GM21515 (cell line): ENCODE results near the gene ZFYVE28.

ENCODE experiments used
- ATAC-seq: cut with Tn5 transposase; IDR thresholded peaks from one replicate; pipeline ENCODE4 v1.9.1; 2021; ENCODE audit not compliant: unreplicated experiment

ZFYVE28 gene

DNA sequence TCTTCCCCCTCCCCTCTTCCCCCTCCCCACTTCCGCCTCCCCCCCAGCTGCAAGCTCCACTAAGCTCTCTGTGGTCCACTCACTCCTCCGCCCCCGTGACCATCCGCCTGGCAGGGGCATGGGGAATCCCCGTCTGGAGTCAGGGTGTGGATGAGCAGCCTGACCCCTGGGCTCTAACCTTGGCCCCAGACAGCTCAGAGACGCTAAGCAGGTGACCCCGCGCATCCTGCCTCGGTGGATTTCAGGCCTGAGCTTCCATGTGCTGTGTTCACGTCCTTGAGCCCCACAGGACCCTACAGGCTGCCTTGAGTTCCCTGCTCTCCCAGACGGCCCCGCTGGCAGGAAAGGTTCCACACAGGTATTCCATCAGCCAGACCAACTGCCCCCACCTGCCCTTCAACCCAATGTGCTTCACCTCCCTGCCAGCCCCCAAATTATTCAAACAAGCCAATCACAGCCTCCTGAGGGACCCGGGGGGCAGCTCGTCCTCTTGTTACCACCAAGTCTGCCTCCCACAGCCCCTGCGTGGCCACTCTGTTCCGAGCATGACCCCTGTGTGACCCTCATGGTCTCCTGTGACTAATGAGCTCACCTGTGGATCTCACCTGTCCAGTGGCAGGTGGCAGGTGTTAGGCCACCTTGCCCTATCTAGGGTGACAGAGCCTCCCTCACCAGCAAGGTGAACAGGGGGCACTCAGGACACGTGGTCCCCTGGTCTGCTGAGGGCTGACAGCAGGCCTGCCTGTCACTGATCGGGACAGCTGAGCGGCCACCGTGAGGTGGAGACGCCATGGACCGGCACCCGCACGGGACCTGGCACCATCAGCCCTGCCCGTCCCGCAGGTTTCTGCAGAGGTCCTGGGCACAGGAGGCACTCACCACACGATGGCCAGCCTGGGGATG is 83.4 kb downstream of the ZFYVE28 start:
- no peak for ATAC-seq

DNA sequence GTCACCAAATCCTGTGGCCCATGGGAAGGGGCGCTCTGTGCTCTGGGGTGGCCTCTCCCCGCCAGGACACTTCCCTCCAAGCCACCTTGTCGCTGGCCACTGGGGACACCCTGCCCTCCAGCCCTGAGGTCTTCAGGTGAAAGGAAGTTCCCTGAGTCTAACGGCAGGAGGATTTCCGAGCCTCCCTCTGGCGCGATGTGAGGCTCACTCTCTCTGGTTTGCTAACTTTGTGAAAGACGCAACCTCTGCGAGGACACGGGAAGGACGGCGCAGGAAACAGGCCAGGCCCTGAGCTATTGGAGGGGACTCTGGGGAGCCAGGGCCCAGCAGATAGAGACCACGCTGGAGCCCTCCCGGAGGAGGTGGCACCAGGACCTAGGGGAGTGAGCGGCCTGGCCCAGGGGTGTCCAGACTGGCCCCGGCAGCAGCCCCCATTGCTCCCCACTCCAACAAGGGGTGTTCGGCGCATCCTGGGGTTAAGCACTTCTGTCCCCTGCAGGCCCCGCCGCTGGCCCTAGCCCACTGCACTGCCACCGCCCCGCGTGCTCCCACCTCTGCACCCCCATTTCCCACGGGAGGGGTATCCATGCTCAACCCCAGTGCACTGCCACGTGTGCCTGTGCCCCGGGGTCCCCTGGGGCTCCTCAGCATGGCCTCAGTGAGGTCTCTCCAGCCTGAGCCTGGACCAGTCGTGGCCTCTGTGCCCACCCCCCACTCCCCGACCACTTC is 84.4 kb downstream of the ZFYVE28 start:
- no peak for ATAC-seq

DNA sequence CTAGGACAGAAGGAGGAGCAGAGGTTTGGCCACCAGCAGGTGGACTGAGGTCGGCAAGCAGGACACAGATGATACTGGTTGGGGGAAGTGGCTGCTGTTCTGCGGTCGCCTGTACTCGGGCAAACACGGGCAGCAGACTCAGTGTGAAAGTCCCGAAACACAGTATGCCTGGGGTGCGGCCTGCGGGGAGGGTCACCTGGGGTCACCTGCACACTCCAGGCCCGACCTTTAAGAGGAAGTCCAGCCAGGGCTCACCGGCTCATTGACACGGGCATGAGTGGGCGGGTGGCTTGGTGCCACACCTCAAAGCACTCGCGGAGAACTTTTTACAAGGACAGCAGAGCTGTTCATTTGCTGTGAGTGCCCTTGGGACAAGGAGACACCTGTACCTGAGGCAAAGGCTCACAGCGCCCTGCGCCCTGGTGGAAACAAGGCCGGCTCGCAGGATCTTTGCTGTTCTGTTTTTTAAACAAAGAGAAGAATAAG is 85.0 kb downstream of the ZFYVE28 start:
- no peak for ATAC-seq

GRCh38 chr4:2332976-2333319 is 85.5 kb downstream of the ZFYVE28 start:
- no peak for ATAC-seq

- no peak for ATAC-seq
Observed at GRCh38 chr4:2332201-2332975, 86.1 kb downstream of the ZFYVE28 start.

DNA sequence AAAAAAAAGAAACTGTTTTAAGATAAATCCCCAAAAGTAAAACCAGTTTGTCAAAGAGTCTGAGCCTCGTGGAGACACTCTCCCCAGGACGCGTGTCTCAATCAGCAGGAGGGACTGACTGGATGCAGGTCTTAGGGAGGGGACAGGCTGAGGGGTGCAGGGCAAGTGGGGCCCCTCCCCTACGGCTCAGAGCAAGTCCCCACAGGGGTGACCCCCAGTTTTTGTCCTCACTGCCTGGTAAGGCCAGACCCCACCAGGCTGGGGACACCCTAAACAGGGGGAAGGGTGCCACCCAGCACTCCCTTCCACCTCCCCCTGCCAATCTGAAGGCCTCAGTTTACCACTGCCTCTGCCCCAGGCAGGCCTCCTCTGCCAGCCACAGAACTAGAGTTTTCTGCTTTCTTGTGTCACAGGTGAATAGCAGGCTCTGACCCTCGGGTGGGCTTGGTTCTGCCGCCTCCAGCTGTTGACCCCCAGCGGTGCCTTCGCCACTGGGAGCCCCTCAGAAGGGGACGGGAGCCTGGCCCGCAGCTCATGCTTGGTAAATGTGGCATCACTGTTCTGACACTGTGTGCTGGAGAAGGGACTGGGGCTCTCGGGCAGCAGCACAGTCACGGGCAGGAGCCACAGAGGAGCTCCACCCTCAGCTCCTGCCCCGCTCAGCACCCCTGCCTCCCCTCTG is 86.8 kb downstream of the ZFYVE28 start:
- ATAC-seq: no peak

- ATAC-seq: no peak
Observed at GRCh38 chr4:2331043-2331420, 87.4 kb downstream of the ZFYVE28 start.

DNA sequence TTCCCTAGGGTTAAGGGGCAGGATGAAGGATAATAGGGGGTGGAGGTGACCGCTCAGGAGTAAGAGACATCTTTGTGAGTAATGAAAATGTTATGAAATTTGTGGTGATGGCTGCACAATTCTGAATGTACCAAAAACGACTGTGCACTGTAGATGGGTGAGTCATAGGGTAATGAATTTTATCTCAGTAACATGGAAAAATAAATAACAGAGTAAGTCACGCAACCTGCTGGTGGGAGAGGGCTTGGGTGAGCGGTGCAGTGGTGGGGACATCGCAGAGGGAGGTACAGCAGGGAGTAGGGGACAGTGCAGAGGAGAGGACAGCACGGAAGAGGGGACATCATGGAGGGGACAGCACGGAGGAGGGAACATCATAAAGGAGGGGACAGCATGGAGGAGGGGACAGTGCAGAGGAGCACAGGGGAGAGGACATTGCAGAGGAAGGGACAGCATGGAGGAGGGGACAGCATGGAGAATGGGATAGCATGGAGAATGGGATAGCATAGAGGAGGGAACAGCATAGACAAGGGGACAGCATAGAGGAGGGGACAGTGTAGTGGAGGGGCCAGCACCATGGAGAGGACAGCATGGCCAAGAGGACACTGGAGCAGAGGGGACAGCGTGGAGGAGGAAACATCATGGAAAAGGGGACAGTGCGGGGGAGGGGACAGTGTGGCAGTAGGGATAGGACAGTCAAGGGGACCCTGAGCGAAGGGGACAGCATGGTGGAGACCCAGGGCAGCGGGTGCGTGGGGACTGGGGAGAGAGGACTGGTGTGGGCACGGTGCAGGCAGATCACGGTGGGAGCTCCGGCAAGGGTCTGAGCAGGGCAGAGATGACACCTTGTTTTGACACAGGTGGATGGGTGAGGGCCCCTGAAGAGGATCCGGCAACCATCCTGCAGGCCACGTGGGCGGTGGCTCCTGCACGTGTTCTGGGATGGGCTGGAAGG is 88.1 kb downstream of the ZFYVE28 start:
- no peak for ATAC-seq

- no peak for ATAC-seq
Observed at GRCh38 chr4:2327579-2327978, 90.9 kb downstream of the ZFYVE28 start.

DNA sequence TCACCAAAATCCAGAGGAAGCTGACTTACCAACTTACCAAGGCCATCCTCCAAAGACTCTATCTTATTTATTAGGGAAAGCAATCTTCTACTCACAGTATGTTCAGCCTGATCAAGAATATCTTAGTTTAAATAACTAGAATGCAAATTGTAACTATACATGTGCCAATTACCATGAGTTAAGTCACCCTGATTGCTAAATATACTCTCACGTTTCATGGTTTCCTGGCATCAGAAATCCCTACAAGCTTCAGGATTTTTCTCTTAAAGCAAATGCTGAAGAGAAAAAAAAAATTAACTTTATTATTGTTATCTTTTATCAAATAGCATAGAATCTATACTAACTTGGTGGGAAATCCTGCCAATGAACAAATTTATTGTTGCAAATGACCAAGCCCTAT is 93.6 kb downstream of the ZFYVE28 start:
- ATAC-seq: no peak

- no peak for ATAC-seq
Observed at GRCh38 chr4:2322841-2323240, 95.6 kb downstream of the ZFYVE28 start.

GRCh38 chr4:2322227-2322626 is 96.2 kb downstream of the ZFYVE28 start:
- no peak for ATAC-seq

- no peak for ATAC-seq
Observed at GRCh38 chr4:2321279-2322196, 96.9 kb downstream of the ZFYVE28 start.

DNA sequence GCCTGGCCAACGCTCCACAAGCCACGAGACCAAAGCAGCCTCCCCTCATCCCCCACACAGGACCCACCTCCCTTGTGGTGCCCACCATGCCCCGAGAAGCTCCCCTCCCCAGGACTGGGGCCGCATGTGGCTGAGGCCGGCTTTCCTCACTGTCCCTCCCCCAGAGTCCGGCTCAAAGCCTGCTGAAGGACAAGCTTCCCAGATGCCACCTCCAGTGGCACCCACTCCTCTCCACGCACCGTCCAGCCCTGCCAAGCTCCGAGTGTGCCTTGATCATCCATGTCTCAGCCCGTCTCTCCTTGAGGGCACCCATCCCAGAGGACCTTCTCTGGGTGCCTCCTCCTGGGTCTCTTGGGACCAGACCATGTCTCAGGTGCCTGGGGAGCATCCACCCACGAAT is 97.7 kb downstream of the ZFYVE28 start:
- no peak for ATAC-seq

GRCh38 chr4:2320152-2320551 is 98.3 kb downstream of the ZFYVE28 start:
- no peak for ATAC-seq

DNA sequence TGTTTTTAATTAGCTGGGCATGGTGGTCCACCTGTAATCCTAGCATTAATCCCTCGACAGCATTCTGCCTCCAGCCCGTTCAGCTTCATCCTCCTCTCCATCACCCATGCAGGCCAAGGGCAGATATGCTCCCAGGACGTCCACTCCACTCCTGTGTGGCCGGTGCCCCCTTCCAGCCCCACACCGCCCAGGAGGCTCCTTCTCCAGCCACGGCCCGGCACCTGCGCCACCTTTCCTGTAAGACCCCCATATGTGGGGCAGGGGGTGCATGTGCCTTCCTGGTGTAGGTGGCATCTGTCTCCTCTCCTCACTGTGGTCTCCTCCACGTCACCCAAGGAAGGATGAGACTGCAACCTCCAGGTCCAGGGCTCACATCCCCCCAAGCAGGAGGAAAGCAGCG is 99.6 kb downstream of the ZFYVE28 start:
- ATAC-seq: no peak

GRCh38 chr4:2318476-2318875 is 100.0 kb downstream of the ZFYVE28 start:
- ATAC-seq: no peak

DNA sequence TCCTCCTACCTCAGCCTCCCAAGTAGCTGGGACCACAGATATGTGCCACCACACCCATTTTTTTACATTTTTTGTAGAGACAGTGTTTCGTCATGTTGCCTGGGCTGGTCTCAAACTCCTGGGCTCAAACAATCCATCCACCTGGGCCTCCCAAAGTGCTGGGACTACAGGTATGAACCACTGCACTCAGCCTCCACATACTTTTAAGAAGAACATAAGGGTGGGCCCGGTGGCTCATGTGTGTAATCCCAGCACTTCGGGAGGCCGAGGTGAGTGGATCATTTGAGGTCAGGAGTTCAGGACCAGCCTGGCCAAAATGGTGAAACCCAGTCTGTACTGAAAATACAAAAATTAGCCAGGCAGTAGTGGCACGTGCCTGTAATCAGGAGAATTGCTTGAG is 105.1 kb downstream of the ZFYVE28 start:
- ATAC-seq: no peak
